Brain pericyte (primary cell): ENCODE data around the gene CNOT3.
"Not testable (repeated sequence)": the region's sequence is repeated elsewhere in the genome, so short reads cannot be mapped to it uniquely, and the experiment has no call there.

ENCODE experiments used
- DNase-seq: peaks from one replicate; pipeline ENCODE4 v3.0.0-alpha.2; 2012; ENCODE audit warnings: low read depth, low spot score

Gene CNOT3

GRCh38 chr19:54137699-54138488, at the start of gene CNOT3:
CNOT3 (plus strand) TSS chr19:54137762; CDS start chr19:54142979, 5,217 bp downstream.
- no peak for DNase-seq

GRCh38 chr19:54094426-54095000, 43.0 kb upstream of the CNOT3 start:
- DNase-seq = no peak

- DNase-seq = no peak
These were observed 42.3 kb upstream of the CNOT3 start for GRCh38 chr19:54095136-54095858.

GRCh38 chr19:54095859-54096616, 41.5 kb upstream of the CNOT3 start:
- not testable (repeated sequence) for DNase-seq

GRCh38 chr19:54096617-54097106, 40.9 kb upstream of the CNOT3 start:
- no peak for DNase-seq

- DNase-seq = no peak
These were observed 38.2 kb upstream of the CNOT3 start for GRCh38 chr19:54099190-54099902.

GRCh38 chr19:54099903-54100255, 37.7 kb upstream of the CNOT3 start:
- DNase-seq = not testable (repeated sequence)

GRCh38 chr19:54100561-54100960, 37.0 kb upstream of the CNOT3 start, which contains the start of gene OSCAR:
OSCAR (minus strand) TSS chr19:54100803; CDS start chr19:54100792, 11 bp downstream.
- DNase-seq = no peak

GRCh38 chr19:54102421-54103169, 35.0 kb upstream of the CNOT3 start, which contains the start of gene NDUFA3:
NDUFA3 (plus strand) TSS chr19:54102855; CDS start chr19:54102879, 24 bp downstream.
- DNase-seq = peak; percentile 94

GRCh38 chr19:54104998-54105715, 32.4 kb upstream of the CNOT3 start:
- no peak for DNase-seq

- DNase-seq = no peak
These were observed 31.8 kb upstream of the CNOT3 start for GRCh38 chr19:54105796-54106195.

GRCh38 chr19:54106716-54107115, 30.8 kb upstream of the CNOT3 start:
- no peak for DNase-seq

- no peak for DNase-seq
These were observed 29.6 kb upstream of the CNOT3 start for GRCh38 chr19:54107876-54108490.

- DNase-seq = no peak
These were observed 29.1 kb upstream of the CNOT3 start for GRCh38 chr19:54108496-54108895.

- DNase-seq = no peak
These were observed 27.9 kb upstream of the CNOT3 start for GRCh38 chr19:54109651-54110050.

- no peak for DNase-seq
These were observed 23.0 kb upstream of the CNOT3 start for GRCh38 chr19:54114340-54115108.

- peak; percentile 95 for DNase-seq
These were observed 22.2 kb upstream of the CNOT3 start, which contains the start of the genes PRPF31 and TFPT for GRCh38 chr19:54115109-54116063. PRPF31 (plus strand) TSS chr19:54115754; CDS start chr19:54118279, 2,525 bp downstream. TFPT (minus strand) TSS chr19:54115657; CDS start chr19:54115269, 388 bp downstream.
